ENCODE data around the gene NUDT6.
"Not testable (repeated sequence)": the region's sequence is repeated elsewhere in the genome, so short reads cannot be mapped to it uniquely, and the experiment has no call there.

Gene NUDT6

GRCh38 chr4:122873821-122874593 lies 48.4 kb downstream of the NUDT6 start:
- DNase-seq = no peak

DNA sequence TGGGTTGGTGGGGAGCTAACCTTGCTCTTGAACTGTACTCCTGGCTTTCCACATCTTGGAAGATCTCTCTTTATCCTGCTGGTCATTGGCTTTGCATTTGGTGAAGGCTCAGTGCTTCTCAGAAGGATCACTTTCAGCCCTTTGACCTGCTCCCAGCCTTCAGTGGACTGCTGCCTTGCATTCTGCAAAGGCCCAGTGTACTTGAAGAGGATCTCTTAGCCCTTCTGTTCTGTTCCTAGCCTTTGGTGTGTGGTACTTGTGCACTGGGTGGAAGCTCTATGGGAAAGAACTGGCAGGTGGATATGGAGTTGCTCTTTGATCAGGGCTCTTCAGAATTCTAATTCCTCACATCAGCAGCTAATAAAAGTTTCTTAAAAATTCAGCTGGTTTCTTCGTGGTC lies 49.3 kb downstream of the NUDT6 start:
- no peak for DNase-seq

GRCh38 chr4:122868235-122868634 lies 54.2 kb downstream of the NUDT6 start:
- not testable (repeated sequence) for DNase-seq

DNA sequence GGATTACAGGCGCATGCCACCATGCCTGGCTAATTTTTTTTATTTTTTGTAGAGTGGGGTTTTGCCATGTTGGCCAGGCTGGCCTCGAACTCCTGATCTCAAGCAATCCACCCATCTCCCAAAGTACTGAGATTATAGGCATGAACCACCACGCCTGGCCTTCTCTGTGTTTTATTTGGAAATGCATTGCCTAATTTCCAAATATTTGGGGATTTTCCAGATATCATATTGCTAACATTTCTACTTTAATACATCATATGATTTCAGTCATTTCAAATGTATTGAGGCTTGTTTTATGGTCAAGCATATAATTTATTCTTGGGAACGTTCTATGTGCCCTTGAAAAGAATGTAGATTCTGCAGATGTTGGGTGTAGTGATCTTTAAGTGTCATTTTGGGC lies 57.0 kb downstream of the NUDT6 start:
- no peak for DNase-seq

- no peak for DNase-seq
These were observed 58.8 kb downstream of the NUDT6 start for GRCh38 chr4:122863639-122864038.

- DNase-seq = no peak
These were observed 61.0 kb downstream of the NUDT6 start for GRCh38 chr4:122861172-122861943.

- DNase-seq = no peak
These were observed 63.7 kb downstream of the NUDT6 start for GRCh38 chr4:122858705-122859104.

DNA sequence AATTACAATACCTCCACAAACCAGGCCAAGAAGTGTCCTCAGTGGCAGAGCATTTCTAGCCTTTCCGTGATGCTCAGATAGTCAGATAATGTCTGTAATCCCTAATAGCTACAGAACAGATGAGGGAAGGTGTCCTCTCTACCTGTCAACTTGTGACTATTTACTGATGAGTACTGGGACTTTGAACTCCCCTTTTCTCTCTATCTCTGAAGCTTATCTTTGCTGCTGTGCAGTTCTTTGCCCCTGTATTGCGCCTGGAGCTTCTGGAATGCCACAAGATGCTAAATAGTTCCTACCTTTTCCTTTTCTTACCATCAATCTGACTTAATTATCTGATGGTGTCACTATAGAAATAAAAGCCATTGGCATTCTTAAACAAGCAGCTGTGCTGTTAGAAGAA lies 65.2 kb downstream of the NUDT6 start:
- DNase-seq = no peak

DNA sequence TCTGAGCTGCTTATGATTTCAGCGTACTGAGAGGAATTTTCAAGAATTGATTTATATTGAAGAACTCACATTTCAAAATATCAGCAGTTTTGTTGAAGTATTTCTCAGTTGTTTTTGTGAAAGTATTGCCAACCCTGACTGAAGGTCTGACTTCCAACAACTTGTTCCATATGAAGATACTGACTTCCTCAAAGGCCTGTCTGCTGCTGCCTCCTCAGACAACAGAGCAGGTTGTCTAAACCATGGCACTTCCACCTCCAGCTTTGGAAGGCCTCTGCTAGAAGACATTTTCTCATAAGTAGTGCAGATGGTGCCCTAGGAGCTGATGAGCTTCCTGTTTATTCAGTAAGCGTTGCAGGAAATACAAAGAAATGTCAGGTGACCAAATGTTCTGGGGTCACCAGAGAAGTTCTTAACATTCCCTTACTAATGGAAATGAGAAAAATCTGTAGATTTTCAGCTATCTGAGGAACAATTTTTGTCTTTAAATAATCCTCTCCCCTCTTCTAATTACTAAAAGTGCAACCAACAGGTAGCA lies 67.0 kb downstream of the NUDT6 start:
- DNase-seq = no peak

DNA sequence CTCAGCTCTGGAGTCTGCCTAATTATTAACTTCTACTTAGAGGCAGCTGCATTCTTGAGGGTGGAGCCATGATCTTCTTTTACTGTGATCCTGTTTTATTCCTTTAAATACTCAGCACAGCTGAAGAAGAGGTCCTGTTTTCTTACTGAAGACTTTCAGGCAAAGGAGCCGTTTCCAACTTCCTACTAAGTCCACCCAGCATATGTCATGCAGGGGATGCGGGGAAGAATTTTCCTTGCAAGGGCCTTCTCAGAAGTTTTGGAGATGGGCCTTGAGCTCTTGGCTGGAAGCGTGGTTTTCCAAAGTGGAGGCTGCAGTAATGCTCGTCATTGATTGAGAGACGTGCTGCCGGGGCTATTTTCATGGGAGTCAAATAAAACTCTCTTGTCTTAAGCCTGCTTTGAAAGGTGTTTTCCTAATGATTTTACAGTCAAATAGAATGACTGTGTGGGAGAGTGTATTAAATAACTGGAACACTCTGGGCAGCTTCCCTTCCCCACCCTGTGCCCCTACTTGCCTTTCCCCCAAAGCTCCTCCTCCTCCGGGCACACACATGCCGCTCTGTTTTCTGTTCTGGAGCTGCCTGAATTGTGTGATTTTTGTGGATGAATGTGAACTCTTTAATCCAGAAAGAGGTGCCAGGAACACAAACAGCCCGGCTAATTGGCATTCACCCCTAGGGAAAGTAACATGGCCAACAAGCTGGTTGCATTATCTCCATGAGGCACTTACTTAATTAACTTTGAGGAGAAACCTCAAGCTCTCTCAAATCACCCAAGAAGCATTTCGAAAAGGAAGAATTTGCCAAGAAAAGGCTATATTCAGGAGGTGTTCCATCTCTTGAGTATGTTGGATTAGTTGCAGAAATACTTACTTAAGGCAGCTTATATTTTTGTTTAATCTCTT lies 67.7 kb downstream of the NUDT6 start:
- DNase-seq = no peak

DNA sequence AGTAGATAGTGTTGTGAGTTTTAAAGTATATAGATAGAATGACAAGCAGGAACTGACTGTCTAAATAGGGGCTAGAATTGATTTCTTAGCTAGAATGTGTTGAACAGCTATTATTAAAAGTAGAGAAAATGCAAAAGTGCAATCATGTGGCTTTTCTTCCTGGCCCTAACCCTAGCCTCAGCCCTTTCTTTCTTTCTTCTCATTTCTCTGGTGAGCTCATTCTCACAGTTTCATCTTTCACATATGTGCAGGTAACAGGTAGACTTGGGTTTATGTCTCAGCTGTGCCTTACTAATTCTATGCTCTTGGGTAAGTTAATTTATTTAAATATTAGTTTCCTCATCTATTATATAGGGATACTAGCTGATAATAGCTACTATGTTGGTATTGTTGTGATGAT lies 70.8 kb downstream of the NUDT6 start:
- DNase-seq = no peak

DNA sequence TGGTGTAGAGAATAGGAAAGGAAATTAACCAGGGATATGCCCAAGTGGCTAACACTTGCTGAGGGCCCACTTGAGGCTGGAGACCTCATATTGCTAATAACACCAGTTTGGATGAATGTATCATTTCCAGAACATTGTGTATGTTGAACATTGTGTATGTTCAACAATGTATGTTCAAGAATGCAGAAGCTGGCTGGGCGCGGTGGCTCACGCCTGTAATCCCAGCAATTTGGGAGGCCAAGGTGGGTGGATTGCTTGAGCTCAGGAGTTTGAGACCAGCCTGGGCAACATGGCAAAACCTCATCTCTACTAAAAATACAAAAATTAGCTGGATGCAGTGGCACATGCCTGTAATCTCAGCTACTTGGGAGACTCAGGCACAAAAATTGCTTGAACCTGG lies 72.6 kb downstream of the NUDT6 start:
- not testable (repeated sequence) for DNase-seq

- DNase-seq = no peak
These were observed 74.5 kb downstream of the NUDT6 start for GRCh38 chr4:122847931-122848330.

- no peak for DNase-seq
These were observed 76.6 kb downstream of the NUDT6 start for GRCh38 chr4:122845760-122846159.

GRCh38 chr4:122845066-122845465 lies 77.3 kb downstream of the NUDT6 start:
- no peak for DNase-seq

DNA sequence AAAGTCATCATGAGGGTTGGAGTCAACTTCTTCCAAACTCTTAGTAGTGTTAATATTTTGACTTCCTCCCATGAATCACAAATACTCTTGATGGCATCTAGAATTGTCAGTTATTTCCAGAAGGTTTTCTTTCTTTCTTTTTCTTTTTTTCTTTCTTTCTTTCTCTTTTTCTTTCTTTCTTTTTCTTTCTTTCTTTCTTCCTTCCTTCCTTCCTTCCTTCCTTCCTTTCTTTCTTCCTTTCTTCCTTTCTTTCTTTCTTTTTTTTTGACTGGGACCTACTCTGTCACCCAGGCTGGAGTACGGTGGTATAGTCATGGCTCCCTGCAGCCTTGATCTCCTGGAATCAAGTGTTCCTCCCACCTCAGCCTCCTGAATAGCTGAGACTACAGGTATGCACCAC lies 78.0 kb downstream of the NUDT6 start:
- DNase-seq = not testable (repeated sequence)

- DNase-seq = no peak
These were observed 79.3 kb downstream of the NUDT6 start for GRCh38 chr4:122842984-122843531.

All from NCI-H2171 (cell line).